DMS79 treated with DMSO at 0.1 percent for 48 hours (cell line): ENCODE data around the gene HTR3B.
"Not testable (repeated sequence)": the region's sequence is repeated elsewhere in the genome, so short reads cannot be mapped to it uniquely, and the experiment has no call there.

ENCODE experiments used
- DNase-seq: peaks from one replicate; lab custom pipeline; 2025; lab: John Stamatoyannopoulos, UW

The HTR3B gene

GRCh38 chr11:113946162-113946561 is 41.6 kb downstream of the HTR3B start:
- DNase-seq, result not testable (repeated sequence)

DNA sequence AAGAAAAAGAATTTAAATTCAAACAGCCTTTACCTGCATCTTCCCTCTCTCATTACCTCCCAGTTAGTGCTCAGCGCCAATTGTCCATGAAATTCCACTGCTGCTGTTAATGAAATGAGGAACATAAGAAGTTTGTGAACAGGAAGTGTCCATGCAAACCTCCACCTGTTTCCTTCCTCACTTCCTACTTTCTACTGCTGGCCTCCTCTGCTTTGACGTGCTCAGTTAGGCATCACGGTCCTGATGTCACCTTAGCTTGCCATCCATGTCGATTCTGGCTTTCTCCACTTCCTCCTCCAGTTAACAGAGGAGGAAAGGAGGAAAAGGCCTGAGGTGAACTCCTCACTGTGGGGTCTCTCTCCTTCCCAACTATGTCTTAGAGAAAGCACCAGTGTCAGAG is 43.4 kb downstream of the HTR3B start:
- DNase-seq, result no peak

GRCh38 chr11:113949891-113950290 is 45.3 kb downstream of the HTR3B start:
- DNase-seq, result no peak

GRCh38 chr11:113951537-113951936 is 46.9 kb downstream of the HTR3B start:
- DNase-seq, result no peak

- no peak for DNase-seq
Observed at GRCh38 chr11:113952070-113952469, 47.5 kb downstream of the HTR3B start.

DNA sequence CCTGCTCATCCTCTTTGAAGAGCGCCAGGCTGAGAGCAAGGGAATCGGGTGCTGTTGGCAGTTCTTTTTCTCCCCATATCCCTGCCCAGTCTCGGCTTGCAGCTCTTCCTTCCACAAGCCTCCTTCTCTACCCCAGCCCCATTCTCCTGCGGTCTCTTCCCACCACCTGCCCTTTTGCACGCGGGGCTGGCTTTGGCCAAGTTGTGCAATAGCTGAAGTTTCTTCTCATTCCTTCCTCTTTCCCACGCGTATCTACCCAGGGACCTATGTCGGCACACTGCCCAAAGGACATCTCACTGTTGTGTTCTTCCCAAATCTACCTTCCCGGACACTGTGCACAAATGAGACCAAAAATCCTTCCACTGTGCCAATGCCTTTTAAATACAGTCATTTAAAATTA is 48.0 kb downstream of the HTR3B start:
- no peak for DNase-seq

- no peak for DNase-seq
Observed at GRCh38 chr11:113954235-113954634, 49.6 kb downstream of the HTR3B start.

DNA sequence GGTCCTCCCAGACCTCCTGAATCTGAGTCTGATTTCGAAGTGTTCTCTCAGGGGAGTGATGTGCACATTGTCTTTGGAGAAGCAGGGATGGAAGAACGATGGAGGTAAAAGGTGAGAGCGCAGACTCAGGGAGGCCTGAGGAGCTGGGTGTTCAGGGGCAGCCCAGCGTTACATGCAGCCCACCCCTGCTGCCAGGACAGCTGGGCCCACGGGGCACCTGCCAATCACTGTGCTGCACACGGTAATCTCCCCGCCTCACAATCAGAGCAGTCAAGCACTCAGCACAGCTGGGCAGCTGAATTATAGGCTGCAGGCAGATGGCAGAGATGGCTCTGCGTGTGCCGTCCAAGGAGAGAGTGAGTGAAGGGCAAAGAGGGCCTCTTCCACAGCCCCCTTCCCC is 52.4 kb downstream of the HTR3B start:
- DNase-seq, result no peak

GRCh38 chr11:113960702-113961330 is 56.2 kb downstream of the HTR3B start:
- DNase-seq, result peak; percentile 44

- DNase-seq, result no peak
Observed at GRCh38 chr11:113967361-113967760, 62.8 kb downstream of the HTR3B start.

DNA sequence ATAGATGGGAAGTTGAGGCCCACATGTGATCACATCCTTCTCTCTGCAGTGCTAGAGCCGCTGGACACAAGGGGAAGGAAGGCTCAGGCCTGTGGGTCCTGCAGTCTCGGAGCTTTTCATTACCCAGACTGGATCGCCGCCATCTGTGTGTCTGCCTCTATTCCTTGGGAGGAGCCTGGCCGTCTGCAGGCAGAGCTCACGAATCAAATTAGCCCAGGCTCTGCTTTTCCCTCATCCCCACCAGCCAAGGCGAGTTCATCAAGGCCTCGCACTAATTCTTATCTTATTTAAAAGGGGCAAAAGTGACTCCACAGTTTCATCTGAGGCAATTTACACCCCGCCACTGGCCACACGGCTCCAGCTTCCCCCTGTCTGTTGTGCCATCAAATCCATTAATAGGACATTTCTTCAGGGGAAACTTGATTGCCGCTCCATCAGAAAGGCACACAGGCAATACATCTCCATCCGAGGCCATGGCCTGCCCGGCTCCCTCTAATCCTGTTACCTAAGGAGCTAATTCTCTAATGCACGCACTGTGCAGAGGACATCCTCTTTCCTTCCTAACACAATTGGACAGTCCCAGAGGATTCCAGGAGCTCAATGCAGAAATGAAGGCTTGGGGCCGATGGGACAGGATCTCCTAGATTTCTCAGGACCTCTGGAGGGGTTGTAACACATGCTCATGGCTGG is 67.1 kb downstream of the HTR3B start:
- no peak for DNase-seq

DNA sequence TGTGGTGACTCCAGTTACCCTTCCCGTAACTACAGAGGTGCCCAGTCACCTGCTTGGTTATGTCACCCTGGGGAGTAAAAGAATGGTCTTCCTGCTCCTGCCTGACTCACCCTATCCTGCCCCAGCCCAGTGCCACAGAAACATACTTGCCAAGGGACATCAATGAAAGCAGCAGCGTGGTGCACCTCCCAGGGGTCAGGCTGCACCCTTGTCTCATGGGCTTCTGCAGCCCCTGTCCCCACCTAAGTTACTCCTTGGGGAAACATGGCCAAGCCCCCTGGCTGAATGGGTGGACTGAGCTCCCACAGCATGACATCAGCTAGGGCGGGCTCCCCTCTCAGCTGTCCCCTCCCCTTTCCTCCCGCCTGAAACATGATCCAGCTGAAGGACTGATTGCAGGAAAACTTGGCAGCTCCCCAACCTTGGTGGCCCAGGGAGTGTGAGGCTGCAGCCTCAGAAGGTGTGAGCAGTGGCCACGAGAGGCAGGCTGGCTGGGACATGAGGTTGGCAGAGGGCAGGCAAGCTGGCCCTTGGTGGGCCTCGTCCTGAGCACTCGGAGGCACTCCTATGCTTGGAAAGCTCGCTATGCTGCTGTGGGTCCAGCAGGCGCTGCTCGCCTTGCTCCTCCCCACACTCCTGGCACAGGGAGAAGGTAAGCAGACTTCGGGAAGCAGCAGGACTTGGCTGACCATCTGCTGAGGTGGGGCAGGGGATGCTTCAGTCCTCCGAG is 70.3 kb downstream of the HTR3B start, which contains the start of gene HTR3A:
TSS of gene HTR3A (plus strand) at position 368 of the 730 bp plus-strand sequence. CDS start at position 586, 218 bp downstream.
- peak; percentile 96 for DNase-seq

GRCh38 chr11:113977071-113977490 is 72.5 kb downstream of the HTR3B start:
- no peak for DNase-seq

DNA sequence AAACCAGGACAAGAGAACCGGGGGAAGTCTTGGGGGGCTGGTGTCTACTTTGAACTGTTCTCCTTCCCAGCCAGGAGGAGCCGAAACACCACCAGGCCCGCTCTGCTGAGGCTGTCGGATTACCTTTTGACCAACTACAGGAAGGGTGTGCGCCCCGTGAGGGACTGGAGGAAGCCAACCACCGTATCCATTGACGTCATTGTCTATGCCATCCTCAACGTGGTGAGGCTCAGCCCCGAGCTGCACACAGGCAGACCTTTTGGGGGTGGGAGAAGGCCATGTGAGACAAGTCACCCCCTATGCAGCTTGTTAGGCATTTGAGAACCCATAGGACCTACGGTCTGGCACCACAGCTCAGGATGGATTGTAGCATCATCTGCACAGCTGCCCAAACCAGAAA is 73.1 kb downstream of the HTR3B start:
- DNase-seq, result no peak

- DNase-seq, result no peak
Observed at GRCh38 chr11:113979431-113979830, 74.8 kb downstream of the HTR3B start.

- DNase-seq, result no peak
Observed at GRCh38 chr11:113980785-113981184, 76.2 kb downstream of the HTR3B start.

GRCh38 chr11:113982306-113982705 is 77.7 kb downstream of the HTR3B start:
- no peak for DNase-seq

- no peak for DNase-seq
Observed at GRCh38 chr11:113984781-113985180, 80.2 kb downstream of the HTR3B start.

DNA sequence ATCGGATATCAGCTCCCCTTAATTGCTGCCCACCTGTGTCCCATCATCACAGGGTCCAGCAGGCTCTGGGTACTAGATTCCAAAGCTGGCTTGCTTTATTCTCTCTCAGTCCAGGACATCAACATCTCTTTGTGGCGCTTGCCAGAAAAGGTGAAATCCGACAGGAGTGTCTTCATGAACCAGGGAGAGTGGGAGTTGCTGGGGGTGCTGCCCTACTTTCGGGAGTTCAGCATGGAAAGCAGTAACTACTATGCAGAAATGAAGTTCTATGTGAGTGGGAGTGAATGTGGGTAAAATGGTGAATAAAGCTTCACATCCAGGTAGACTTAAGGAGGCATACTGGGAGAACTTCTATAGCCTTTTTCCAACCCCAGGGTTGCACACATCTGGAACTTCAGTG is 81.3 kb downstream of the HTR3B start:
- DNase-seq, result no peak

DNA sequence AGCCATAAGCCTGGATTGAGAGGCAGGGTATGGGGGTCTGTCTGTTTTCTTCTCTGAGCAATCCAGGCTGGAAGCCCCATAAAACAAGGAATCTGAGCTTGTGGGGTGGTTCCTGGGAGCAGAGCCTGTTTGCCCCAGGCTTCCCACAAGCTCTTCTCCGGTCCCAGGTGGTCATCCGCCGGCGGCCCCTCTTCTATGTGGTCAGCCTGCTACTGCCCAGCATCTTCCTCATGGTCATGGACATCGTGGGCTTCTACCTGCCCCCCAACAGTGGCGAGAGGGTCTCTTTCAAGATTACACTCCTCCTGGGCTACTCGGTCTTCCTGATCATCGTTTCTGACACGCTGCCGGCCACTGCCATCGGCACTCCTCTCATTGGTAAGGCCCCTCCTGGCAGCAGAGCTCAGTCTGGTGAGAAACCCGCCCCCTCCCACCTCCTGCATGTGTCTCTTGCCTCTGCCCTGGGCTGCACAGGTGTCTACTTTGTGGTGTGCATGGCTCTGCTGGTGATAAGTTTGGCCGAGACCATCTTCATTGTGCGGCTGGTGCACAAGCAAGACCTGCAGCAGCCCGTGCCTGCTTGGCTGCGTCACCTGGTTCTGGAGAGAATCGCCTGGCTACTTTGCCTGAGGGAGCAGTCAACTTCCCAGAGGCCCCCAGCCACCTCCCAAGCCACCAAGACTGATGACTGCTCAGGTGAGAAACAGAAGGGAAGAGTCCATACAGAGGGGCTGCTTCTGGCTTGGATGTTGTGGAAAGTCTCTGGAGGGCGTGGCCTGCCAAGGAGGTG is 82.0 kb downstream of the HTR3B start:
- no peak for DNase-seq

DNA sequence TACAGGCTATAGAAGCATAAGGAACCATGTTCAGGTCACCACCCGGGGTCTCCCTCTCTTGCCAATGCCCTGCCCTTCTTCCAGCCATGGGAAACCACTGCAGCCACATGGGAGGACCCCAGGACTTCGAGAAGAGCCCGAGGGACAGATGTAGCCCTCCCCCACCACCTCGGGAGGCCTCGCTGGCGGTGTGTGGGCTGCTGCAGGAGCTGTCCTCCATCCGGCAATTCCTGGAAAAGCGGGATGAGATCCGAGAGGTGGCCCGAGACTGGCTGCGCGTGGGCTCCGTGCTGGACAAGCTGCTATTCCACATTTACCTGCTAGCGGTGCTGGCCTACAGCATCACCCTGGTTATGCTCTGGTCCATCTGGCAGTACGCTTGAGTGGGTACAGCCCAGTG is 84.8 kb downstream of the HTR3B start:
- no peak for DNase-seq

- no peak for DNase-seq
Observed at GRCh38 chr11:113989916-113990315, 85.3 kb downstream of the HTR3B start.
